K562 (cell line): ENCODE data around the gene DIRAS1. TPM values are rescaled to one million over a fixed set of nuclear protein-coding genes. Genes with fewer than 3 reads are reported as not detected.

ENCODE experiments used
- E2F4 ChIP-seq: sonication (generic); formaldehyde crosslinking; IDR thresholded peaks from 2 replicates; pipeline ENCODE4 v1.8.0; 2022; ENCODE audit warnings: mild to moderate bottlenecking, low read depth, missing genetic modification reagents
- E4F1 ChIP-seq: fragments of 250-450 bp; sonication (Bioruptor Pico); IDR thresholded peaks from 2 replicates; pipeline ENCODE4 v1.5.0; 2021; ENCODE audit warnings: mild to moderate bottlenecking, borderline replicate concordance
- FOXA1 ChIP-seq: fragments of 450-650 bp; IDR thresholded peaks from 2 replicates; pipeline ENCODE4 v1.6.1; 2016; ENCODE audit warnings: mild to moderate bottlenecking, borderline replicate concordance
- MTA3 ChIP-seq: fragments of 450-650 bp; formaldehyde crosslinking; IDR thresholded peaks from 2 replicates; pipeline ENCODE4 v1.6.1; 2017; ENCODE audit warnings: mild to moderate bottlenecking, borderline replicate concordance
- MXD1 ChIP-seq: fragments of 250-450 bp; sonication (Bioruptor Pico); IDR thresholded peaks from 2 replicates; pipeline ENCODE4 v1.8.0; 2021; ENCODE audit warnings: borderline replicate concordance, mild to moderate bottlenecking, moderate library complexity; ENCODE audit not compliant: poor library complexity, severe bottlenecking
- NFATC3 ChIP-seq: fragments of 450-650 bp; IDR thresholded peaks from 2 replicates; pipeline ENCODE4 v1.6.1; 2017; ENCODE audit warnings: mild to moderate bottlenecking
- NR4A1 ChIP-seq, 2 experiments: fragments of 250-450 bp in 1 of 2; fragments of 450-650 bp in 1 of 2; sonication (Bioruptor Pico) in 1 of 2; IDR thresholded peaks; 2 replicates each; pipeline versions ENCODE4 v1.4.0 to v1.6.1; 2016 to 2020; ENCODE audit warnings: mild to moderate bottlenecking in 2 of 2, missing compliant biosample characterization in 1 of 2, missing genetic modification characterization in 1 of 2, moderate library complexity in 1 of 2
- PCBP2 ChIP-seq: fragments of 200-400 bp; formaldehyde crosslinking; IDR thresholded peaks from 2 replicates; pipeline ENCODE4 v1.6.1; 2018; ENCODE audit warnings: low read length, low read depth, mild to moderate bottlenecking, moderate library complexity; ENCODE audit not compliant: poor library complexity, severe bottlenecking
- POLR2H ChIP-seq: IDR thresholded peaks from 2 replicates; pipeline ENCODE4 v1.6.1; 2016; ENCODE audit warnings: missing genetic modification characterization, low read depth, mild to moderate bottlenecking, control low read depth, missing compliant biosample characterization, moderate library complexity
- PYGO2 ChIP-seq: fragments of 450-650 bp; IDR thresholded peaks from 2 replicates; pipeline ENCODE4 v1.6.1; 2016; ENCODE audit warnings: mild to moderate bottlenecking, missing genetic modification characterization, moderate library complexity, missing compliant biosample characterization
- RB1 ChIP-seq: fragments of 450-650 bp; IDR thresholded peaks from 2 replicates; pipeline ENCODE4 v1.6.1; 2017; ENCODE audit warnings: low read depth, mild to moderate bottlenecking
- SUPT5H ChIP-seq: fragments of 450-650 bp; IDR thresholded peaks from 2 replicates; pipeline ENCODE4 v1.6.1; 2016
- TARDBP ChIP-seq: fragments of 450-650 bp; IDR thresholded peaks from 2 replicates; pipeline ENCODE4 v1.6.1; 2016
- TEAD1 ChIP-seq, 2 experiments: fragments of 450-650 bp in 1 of 2; sonication (generic) in 1 of 2; formaldehyde crosslinking; IDR thresholded peaks; 2 replicates each; pipeline versions ENCODE4 v1.4.0 to v1.8.0; 2020 to 2022; ENCODE audit warnings: mild to moderate bottlenecking in 2 of 2, missing genetic modification reagents in 1 of 2
- THRA ChIP-seq: fragments of 450-650 bp; IDR thresholded peaks from 2 replicates; pipeline ENCODE4 v1.6.1; 2017; ENCODE audit warnings: mild to moderate bottlenecking, moderate library complexity
- ZBTB9 ChIP-seq: fragments of 450-650 bp; formaldehyde crosslinking; IDR thresholded peaks from 2 replicates; pipeline ENCODE4 v1.4.0; 2020; ENCODE audit warnings: mild to moderate bottlenecking, moderate library complexity
- ZFP30 ChIP-seq: fragments of 250-450 bp; sonication (Bioruptor Pico); IDR thresholded peaks from 2 replicates; pipeline ENCODE4 v1.8.0; 2022; ENCODE audit warnings: moderate library complexity, mild to moderate bottlenecking, inconsistent platforms, borderline replicate concordance
- ZNF140 ChIP-seq: fragments of 250-450 bp; sonication (Bioruptor Pico); IDR thresholded peaks from 2 replicates; pipeline ENCODE4 v1.8.0; 2021; ENCODE audit warnings: moderate library complexity, mild to moderate bottlenecking, inconsistent platforms
- polyA plus RNA-seq, 8 experiments: library from polyadenylated mRNA; depleted of rRNA in 4 of 8; stranded (reverse) in 5 of 8; unstranded in 3 of 8; fragments of >200 nt; fragmentation: Nextera tagmentation in 2 of 8; fragmentation: Illumina TruSeq in 1 of 8; extraction: Ambion mirVana in 2 of 8; extraction: Trizol in 1 of 8; gene quantifications; 2 replicates each; pipeline versions ENCODE4 v1.2.1 to v1.2.3, GENCODE V29; 2011 to 2014; ENCODE audit warnings: inconsistent platforms in 1 of 8, missing spikeins in 1 of 8
- total RNA-seq, 7 experiments: library from RNA; depleted of rRNA in 6 of 7; stranded (reverse); fragments of >200 nt in 6 of 7; fragmentation: Illumina TruSeq in 2 of 7; extraction: Trizol in 2 of 7; gene quantifications; 2 replicates each; pipeline versions ENCODE4 v1.2.1 to v1.2.3, GENCODE V29; 2011 to 2021; ENCODE audit warnings: low replicate concordance in 1 of 7

Gene DIRAS1
- total and polyA plus RNA-seq, 9 of the 15 experiments (the other 6 are each of a cell fraction or from before 2014, with no cell fraction given) = 0.11 to 12.0 (median 2.9) TPM

- peak; percentile 72; the same call in 1 of the 2 replicates for TF ChIP-seq ZBTB9
- peak; percentile 63 to 82; a peak in 3 of 4 replicates for TF ChIP-seq TEAD1 (CRISPR knock-in tag; IDR thresholded peaks at IDR 0.05)
- 0 out of 2 replicates have a peak, but pooled peaks have one; percentile 71 for TF ChIP-seq E2F4 (CRISPR knock-in tag)
- TF ChIP-seq MTA3 = peak; percentile 87
- TF ChIP-seq FOXA1 = no peak
- no peak for TF ChIP-seq SUPT5H
- peak; percentile 97 for TF ChIP-seq RB1
- TF ChIP-seq TARDBP = peak; percentile 81
- no peak for TF ChIP-seq ZFP30 (CRISPR knock-in tag)
- no peak for TF ChIP-seq PYGO2 (tag)
- TF ChIP-seq NR4A1 (CRISPR knock-in tag; IDR thresholded peaks at IDR 0.05) = peak; percentile 72; the same call in 1 of the 2 replicates
- TF ChIP-seq NR4A1 (tag; IDR thresholded peaks at IDR 0.05) = 0 out of 2 replicates have a peak, but pooled peaks have one; percentile 47
- TF ChIP-seq PCBP2 = no peak
- TF ChIP-seq NFATC3 = 0 out of 2 replicates have a peak, but pooled peaks have one; percentile 52
- no peak for TF ChIP-seq ZNF140
- no peak for TF ChIP-seq E4F1
- TF ChIP-seq THRA = no peak
- TF ChIP-seq POLR2H (tag) = no peak
- TF ChIP-seq MXD1 = peak; percentile 33
Measured at GRCh38 chr19:2739602-2740313, 18.6 kb upstream of the DIRAS1 start, which contains the start of gene SLC39A3 (continued).
